K562 (cell line): ENCODE data around the gene PDK1.

Experiments
- CBX8 ChIP-seq: fragments of 200-600 bp; sonication (generic); IDR thresholded peaks from 2 replicates; pipeline ENCODE4 v1.6.1; 2012; ENCODE audit warnings: borderline replicate concordance, mixed run types, low read depth, mild to moderate bottlenecking, moderate library complexity, mixed read lengths, low read length, control low read depth, inconsistent platforms; ENCODE audit not compliant: poor library complexity, severe bottlenecking; ENCODE audit errors: extremely low read depth
- ESRRA ChIP-seq: fragments of 450-650 bp; IDR thresholded peaks from 2 replicates; pipeline ENCODE4 v1.6.1; 2014; ENCODE audit warnings: low read depth, mild to moderate bottlenecking, moderate library complexity, borderline replicate concordance
- JUN ChIP-seq, 2 experiments: sonication (generic) in 1 of 2; formaldehyde crosslinking in 1 of 2; IDR thresholded peaks; 2 replicates each; pipeline versions ENCODE4 v1.6.1 to v1.8.0; 2012 to 2022; ENCODE audit warnings: borderline replicate concordance in 2 of 2, mild to moderate bottlenecking in 2 of 2, improper control_type of control experiment in 1 of 2, low read depth in 1 of 2, low read length in 1 of 2, missing genetic modification reagents in 1 of 2
- RFX5 ChIP-seq: IDR thresholded peaks from 2 replicates; pipeline ENCODE4 v1.6.1; 2011; ENCODE audit warnings: low read depth, mild to moderate bottlenecking, improper control_type of control experiment, low read length
- SAFB2 ChIP-seq: fragments of 200-400 bp; formaldehyde crosslinking; IDR thresholded peaks from 2 replicates; pipeline ENCODE4 v1.6.1; 2018; ENCODE audit warnings: borderline replicate concordance, low read length, low read depth, moderate library complexity; ENCODE audit not compliant: severe bottlenecking
- SIN3B ChIP-seq: fragments of 450-650 bp; IDR thresholded peaks from 2 replicates; pipeline ENCODE4 v1.6.1; 2017; ENCODE audit warnings: low read depth, mild to moderate bottlenecking, moderate library complexity
- TARDBP ChIP-seq: fragments of 450-650 bp; IDR thresholded peaks from 2 replicates; pipeline ENCODE4 v1.6.1; 2016
- ZFP1 ChIP-seq: fragments of 450-650 bp; formaldehyde crosslinking; IDR thresholded peaks from 2 replicates; pipeline ENCODE4 v1.4.0; 2020; ENCODE audit warnings: mild to moderate bottlenecking, mixed read lengths
- ZNF121 ChIP-seq: sonication (generic); formaldehyde crosslinking; conservative IDR thresholded peaks from 2 replicates; pipeline ENCODE4 v1.8.0; 2022; ENCODE audit warnings: missing genetic modification reagents
- ZNF778 ChIP-seq: fragments of 450-650 bp; formaldehyde crosslinking; IDR thresholded peaks from 2 replicates; pipeline ENCODE4 v1.4.0; 2020; ENCODE audit warnings: mild to moderate bottlenecking, moderate library complexity
- TF ChIP-seq, protein P1 (sequence below), 3 experiments: IDR thresholded peaks in 2 of 3; conservative IDR thresholded peaks in 1 of 3; 2 replicates each; pipeline ENCODE4 v1.5.1; 2011 to 2012; ENCODE audit warnings: low read length in 3 of 3, mild to moderate bottlenecking in 3 of 3, control low read depth in 2 of 3, improper control_type of control experiment in 1 of 3, inconsistent platforms in 1 of 3, low read depth in 1 of 3, mixed read lengths in 1 of 3, moderate library complexity in 1 of 3; ENCODE audit not compliant: insufficient read depth in 2 of 3

DNA sequence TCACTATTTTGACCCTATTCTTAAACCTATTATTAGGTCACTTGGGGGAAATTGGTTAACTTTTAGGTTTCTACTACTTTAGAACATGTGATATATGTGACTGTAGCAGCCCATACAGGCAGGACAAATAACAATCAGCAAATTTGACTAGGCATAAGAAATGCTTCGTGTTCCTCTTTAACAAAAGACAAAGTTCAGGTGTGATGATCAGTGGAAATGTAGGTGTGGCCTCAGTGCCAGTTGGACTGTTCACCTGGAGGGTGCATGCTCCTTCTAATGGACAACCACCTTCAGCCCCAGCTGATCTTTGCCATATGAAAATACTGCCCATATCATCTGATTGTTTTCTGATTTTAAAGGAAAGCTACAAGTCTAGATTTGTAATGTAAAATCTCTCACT lies 6.4 kb downstream of the PDK1 start:
- TF ChIP-seq, protein P1, sequence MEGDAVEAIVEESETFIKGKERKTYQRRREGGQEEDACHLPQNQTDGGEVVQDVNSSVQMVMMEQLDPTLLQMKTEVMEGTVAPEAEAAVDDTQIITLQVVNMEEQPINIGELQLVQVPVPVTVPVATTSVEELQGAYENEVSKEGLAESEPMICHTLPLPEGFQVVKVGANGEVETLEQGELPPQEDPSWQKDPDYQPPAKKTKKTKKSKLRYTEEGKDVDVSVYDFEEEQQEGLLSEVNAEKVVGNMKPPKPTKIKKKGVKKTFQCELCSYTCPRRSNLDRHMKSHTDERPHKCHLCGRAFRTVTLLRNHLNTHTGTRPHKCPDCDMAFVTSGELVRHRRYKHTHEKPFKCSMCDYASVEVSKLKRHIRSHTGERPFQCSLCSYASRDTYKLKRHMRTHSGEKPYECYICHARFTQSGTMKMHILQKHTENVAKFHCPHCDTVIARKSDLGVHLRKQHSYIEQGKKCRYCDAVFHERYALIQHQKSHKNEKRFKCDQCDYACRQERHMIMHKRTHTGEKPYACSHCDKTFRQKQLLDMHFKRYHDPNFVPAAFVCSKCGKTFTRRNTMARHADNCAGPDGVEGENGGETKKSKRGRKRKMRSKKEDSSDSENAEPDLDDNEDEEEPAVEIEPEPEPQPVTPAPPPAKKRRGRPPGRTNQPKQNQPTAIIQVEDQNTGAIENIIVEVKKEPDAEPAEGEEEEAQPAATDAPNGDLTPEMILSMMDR (IDR thresholded peaks at IDR 0.05 in 2 of 3, conservative IDR thresholded peaks at IDR 0.05 in 1 of 3; ENCODE audit: insufficient read depth in 2 of 3, low read depth in 1 of 3, low read length in 3 of 3), result no peak
- no peak for TF ChIP-seq ZNF778
- TF ChIP-seq CBX8, result no peak
- no peak for TF ChIP-seq ZNF121 (CRISPR knock-in tag)
- no peak for TF ChIP-seq TARDBP
- no peak for TF ChIP-seq SIN3B
- no peak for TF ChIP-seq SAFB2
- no peak for TF ChIP-seq RFX5
- TF ChIP-seq ZFP1 (CRISPR knock-in tag), result no peak
- no peak for TF ChIP-seq JUN (IDR thresholded peaks at IDR 0.05; ENCODE audit: borderline replicate concordance, low read depth, low read length)
- TF ChIP-seq JUN (CRISPR knock-in tag; IDR thresholded peaks at IDR 0.05; ENCODE audit: borderline replicate concordance), result no peak
- TF ChIP-seq ESRRA, result no peak
